Duodenal mucosa (tissue), 2 donors: ENCODE data around the gene AVEN.
"Not testable (repeated sequence)": the region's sequence is repeated elsewhere in the genome, so short reads cannot be mapped to it uniquely, and the experiment has no call there.

ENCODE experiments used
- H3K27ac ChIP-seq: one replicate; pipeline ENCODE4 v1.7.0; 2013; ENCODE audit warnings: low read depth, low read length
- H3K27me3 ChIP-seq, 2 donors: one replicate each; pipeline ENCODE4 v1.7.0; 2013; ENCODE audit warnings: low read length in 2 of 2, control low read depth in 1 of 2; ENCODE audit not compliant: insufficient read depth in 2 of 2, control insufficient read depth in 1 of 2
- H3K36me3 ChIP-seq, 2 donors: one replicate each; pipeline ENCODE4 v1.7.0; 2013; ENCODE audit warnings: low read length in 2 of 2, control low read depth in 1 of 2; ENCODE audit not compliant: insufficient read depth in 2 of 2, control insufficient read depth in 1 of 2
- H3K4me1 ChIP-seq, 2 donors: one replicate each; pipeline ENCODE4 v1.7.0; 2013; ENCODE audit warnings: low read length in 2 of 2, control low read depth in 1 of 2; ENCODE audit not compliant: insufficient read depth in 2 of 2, control insufficient read depth in 1 of 2
- H3K4me3 ChIP-seq, 2 donors: one replicate each; pipeline ENCODE4 v1.7.0; 2013; ENCODE audit warnings: low read length in 2 of 2, low read depth in 1 of 2
- H3K9ac ChIP-seq, 2 donors: one replicate each; pipeline ENCODE4 v1.7.0; 2013; ENCODE audit warnings: low read length in 2 of 2, low read depth in 1 of 2
- H3K9me3 ChIP-seq, 2 donors: one replicate each; pipeline ENCODE4 v1.7.0; 2013; ENCODE audit warnings: low read length in 2 of 2, control low read depth in 1 of 2; ENCODE audit not compliant: control insufficient read depth in 1 of 2

Gene AVEN

DNA sequence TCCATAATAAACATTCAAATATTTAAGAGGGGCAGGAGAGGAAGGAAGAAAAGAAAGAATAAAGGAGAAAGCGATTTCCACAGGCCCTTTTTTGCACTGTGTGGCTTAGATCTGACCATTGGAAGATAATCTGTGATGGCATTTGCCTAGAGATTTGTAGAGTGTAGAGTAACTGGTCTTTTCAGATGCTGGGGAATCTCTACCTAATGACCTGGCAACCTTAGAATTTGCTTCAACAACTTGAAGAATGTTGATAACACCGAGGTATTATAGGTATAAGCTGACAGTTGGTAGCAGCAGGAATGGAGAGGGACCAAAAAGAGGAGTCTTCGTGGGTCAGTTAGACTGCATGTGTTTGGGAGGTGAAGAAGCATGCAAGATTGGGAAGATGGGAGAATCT is 20.9 kb upstream of the AVEN start:
- Histone ChIP-seq H3K36me3 (no peaks in the 10 kb centered on the region), H3K9me3 (no peaks in the 10 kb centered on the region), H3K4me3 (no peak overlapping the region), H3K27me3 (no peaks in the 10 kb centered on the region), H3K9ac (no peak overlapping the region), H3K27ac (no peak overlapping the region), H3K4me1 (no peaks in the 10 kb centered on the region)

DNA sequence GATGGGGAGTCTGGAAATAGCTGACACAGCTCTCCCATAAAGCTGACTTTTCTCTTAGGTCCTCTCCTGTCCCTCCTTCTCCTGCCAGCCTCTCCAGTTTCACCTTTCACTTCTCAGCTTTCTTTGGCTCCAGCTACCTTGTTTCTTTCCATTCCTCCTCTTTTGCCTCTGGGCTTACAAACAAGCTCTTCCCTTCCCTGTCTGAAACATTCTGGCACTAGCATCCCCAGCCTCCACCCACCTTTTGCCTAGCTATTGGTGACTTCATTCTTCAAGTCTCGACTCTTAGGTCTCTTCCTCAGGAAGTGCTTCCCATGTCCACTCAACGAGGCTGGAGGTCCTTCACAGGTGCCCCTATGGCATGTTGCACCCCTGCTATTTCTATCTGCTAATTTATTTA is 20.5 kb upstream of the AVEN start:
- Histone ChIP-seq H3K36me3 (no peaks in the 10 kb centered on the region), H3K4me1 (no peaks in the 10 kb centered on the region), H3K9me3 (no peaks in the 10 kb centered on the region), H3K27ac (no peak overlapping the region), H3K27me3 (no peaks in the 10 kb centered on the region), H3K9ac (no peak overlapping the region), H3K4me3 (no peak overlapping the region)

DNA sequence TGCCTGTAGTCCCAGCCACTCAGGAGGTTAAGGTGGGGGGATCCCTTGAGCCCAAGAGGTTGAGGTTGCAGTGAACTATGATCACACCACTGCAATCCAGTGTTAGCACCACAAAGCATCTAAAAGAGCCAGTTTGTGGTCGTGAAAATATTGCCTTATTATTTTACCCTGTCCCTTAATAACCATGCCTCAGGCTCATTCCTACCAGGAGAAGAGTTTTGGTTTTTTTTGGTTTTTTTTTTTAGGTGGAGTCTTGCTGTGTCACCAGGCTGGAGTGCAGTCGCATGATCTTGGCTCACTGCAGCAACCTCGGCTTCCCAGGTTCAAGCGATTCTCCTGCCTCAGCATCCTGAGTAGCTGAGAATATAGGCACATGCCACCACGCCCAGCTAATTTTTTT is 17.9 kb upstream of the AVEN start:
- no peaks in the 10 kb centered on the region for H3K36me3 ChIP-seq
- H3K27ac ChIP-seq, result no peak overlapping the region
- no peak overlapping the region for H3K4me3 ChIP-seq
- no peaks in the 10 kb centered on the region for H3K27me3 ChIP-seq
- peaks cover 0 to 3% of the 10 kb centered on the region in 2 donors for H3K9me3 ChIP-seq
- no peak overlapping the region for H3K9ac ChIP-seq
- H3K4me1 ChIP-seq, result no peaks in the 10 kb centered on the region

DNA sequence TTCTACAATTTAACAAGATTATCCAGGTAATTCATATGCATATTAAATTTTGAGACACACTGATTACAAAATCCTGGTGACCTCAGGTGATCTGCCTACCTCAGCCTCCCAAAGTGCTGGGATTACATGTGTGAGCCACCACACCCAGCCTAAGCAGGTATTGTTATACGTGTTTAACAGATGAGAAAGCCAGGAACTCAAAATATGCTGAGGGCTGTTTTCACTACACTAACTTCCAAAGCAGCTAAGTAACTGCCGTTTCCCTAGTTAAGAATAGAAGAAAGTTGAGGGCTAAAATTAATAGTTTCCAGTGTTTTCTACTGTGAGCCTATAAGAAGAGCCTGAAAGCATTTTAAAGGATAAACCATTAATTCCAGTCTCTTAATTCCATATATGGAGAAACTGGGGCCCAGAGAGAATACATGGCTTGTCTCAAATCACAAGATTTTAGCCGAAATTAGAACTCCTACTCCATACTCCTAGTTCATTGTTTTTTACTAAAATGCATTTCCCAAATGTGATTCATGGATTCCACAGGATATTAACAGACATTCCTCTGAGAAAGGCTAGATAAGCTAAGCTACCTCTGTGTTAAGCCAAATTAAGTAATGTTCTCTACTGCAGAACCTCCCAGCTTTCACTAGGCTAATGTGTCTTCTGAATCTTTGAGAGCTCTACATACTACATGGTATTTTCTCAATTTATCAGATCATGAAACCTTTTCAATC is 17.0 kb upstream of the AVEN start:
- Histone ChIP-seq H3K4me3 (no peak overlapping the region), H3K27me3 (no peaks in the 10 kb centered on the region), H3K4me1 (no peaks in the 10 kb centered on the region), H3K9ac (no peak overlapping the region), H3K9me3 (peaks cover 0 to 4% of the 10 kb centered on the region in 2 donors), H3K27ac (no peak overlapping the region), H3K36me3 (no peaks in the 10 kb centered on the region)

DNA sequence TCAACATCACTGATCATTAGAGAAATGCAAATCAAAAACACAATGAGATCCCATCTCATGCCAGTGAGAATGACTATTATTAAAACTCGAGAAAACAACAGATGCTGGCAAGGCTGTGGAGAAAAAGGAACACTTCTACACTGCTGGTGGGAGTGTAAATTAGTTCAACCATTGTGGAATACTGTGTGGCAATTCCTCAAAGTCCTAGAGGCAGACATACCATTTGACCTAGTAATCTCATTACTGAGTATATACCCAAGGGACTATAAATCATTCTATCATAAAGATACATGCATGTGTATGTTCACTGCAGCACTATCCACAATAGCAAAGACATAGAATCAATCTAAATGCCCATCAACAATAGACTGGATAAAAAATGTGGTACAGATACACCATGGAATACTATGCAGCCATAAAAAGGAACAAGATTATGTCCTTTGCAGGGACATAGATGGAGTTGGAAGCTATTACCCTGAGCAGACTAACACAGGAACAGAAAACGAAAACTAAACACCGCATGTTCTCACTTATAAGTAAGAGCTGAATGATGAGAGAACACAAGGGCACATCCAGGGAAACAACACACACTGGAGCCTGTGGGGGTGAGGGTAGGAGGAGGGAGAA is 15.2 kb upstream of the AVEN start:
- peaks cover 0 to 14% of the 10 kb centered on the region in 2 donors for H3K9me3 ChIP-seq
- H3K27ac ChIP-seq, result no peak overlapping the region
- no peaks in the 10 kb centered on the region for H3K36me3 ChIP-seq
- H3K9ac ChIP-seq, result no peak overlapping the region
- H3K27me3 ChIP-seq, result no peaks in the 10 kb centered on the region
- H3K4me1 ChIP-seq, result no peaks in the 10 kb centered on the region
- H3K4me3 ChIP-seq, result no peak overlapping the region

DNA sequence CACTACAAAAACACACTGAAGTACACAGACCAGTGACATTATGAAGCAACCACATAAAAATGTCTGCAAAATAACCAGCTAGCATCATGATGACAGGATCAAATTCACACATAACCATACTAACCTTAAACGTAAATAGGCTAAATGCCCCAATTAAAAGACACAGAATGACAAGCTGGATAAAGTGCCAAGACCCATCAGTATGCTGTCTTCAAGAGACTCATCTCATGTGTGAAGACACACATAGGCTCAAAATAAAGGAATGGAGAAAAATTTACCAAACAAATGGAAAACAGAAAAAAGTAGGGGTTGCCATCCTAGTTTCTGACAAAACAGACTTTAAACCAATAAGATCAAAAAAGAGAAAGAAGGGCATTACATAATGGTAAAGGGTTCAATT is 11.4 kb upstream of the AVEN start:
- H3K4me3 ChIP-seq, H3K27ac ChIP-seq, H3K4me1 ChIP-seq, H3K27me3 ChIP-seq, H3K9ac ChIP-seq, H3K36me3 ChIP-seq: not testable (repeated sequence)
- peaks cover 0 to 14% of the 10 kb centered on the region in 2 donors for H3K9me3 ChIP-seq

DNA sequence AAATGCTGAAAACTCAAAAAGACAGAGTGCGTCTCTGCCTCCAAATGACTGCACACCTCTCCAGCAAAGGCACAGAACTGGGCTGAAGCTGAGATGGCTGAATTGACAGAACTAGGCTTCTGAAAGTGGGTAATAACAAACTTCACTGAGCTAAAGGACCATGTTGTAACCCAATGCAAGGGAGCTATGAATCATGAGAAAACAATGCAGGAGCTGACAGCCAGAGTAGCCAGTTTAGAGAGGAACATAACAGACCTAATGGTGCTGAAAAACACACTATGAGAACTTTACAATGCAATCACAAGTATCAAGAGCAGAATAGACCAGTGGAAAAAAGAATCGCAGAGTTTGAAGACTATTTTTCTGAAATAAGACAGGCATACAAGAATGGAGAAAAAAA is 10.1 kb upstream of the AVEN start:
- H3K9me3 ChIP-seq, result peaks cover 0 to 14% of the 10 kb centered on the region in 2 donors
- no peak overlapping the region for H3K27ac ChIP-seq
- H3K9ac ChIP-seq, result no peak overlapping the region
- no peak overlapping the region for H3K4me3 ChIP-seq
- no peaks in the 10 kb centered on the region for H3K4me1 ChIP-seq
- H3K27me3 ChIP-seq, result no peaks in the 10 kb centered on the region
- H3K36me3 ChIP-seq, result no peaks in the 10 kb centered on the region

DNA sequence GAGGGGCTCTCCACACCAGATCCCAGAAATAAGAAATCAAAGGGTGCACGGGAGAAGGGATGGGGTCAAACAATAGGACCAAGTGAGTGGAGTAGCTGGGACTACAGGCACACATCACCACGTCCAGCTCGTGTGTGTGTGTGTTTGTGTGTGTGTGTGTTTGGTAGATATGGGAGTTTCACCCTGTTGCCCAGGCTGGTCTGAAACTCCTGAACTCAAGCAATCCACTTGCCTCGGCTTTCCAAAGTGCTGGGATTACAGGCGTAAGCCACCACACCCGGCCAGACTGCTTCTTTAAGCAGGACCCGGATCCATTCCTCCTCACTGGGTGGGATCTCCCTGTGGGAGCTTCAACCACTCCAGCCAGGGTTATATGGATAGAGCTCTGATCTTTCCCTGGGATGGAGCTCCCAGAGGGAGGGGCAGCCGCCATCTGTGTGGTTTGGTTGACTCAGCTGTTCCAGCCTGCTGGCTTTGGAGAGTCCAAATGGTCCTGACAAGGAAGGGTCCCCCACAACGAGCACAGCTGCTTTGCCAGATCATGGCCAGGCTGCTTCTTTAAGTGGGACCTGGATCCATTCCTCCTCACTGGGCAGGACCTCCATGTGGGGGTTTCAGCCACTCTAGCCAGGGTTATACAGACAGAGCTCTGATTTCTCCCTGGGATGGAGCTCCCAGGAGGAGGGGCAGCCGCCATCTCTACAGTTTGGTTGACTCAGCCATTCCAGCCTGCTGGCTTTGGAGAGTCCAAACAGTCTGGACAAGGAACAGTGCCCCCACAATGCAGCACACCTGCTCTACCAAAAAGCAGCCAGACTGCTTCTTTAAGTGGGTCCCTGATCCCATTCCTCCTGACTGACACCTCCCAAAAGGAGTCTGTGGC is 9.1 kb upstream of the AVEN start:
- H3K27ac ChIP-seq, result no peak overlapping the region
- peaks cover 0 to 14% of the 10 kb centered on the region in 2 donors for H3K9me3 ChIP-seq
- no peak overlapping the region for H3K4me3 ChIP-seq
- no peaks in the 10 kb centered on the region for H3K36me3 ChIP-seq
- no peak overlapping the region for H3K9ac ChIP-seq
- no peaks in the 10 kb centered on the region for H3K27me3 ChIP-seq
- no peaks in the 10 kb centered on the region for H3K4me1 ChIP-seq

DNA sequence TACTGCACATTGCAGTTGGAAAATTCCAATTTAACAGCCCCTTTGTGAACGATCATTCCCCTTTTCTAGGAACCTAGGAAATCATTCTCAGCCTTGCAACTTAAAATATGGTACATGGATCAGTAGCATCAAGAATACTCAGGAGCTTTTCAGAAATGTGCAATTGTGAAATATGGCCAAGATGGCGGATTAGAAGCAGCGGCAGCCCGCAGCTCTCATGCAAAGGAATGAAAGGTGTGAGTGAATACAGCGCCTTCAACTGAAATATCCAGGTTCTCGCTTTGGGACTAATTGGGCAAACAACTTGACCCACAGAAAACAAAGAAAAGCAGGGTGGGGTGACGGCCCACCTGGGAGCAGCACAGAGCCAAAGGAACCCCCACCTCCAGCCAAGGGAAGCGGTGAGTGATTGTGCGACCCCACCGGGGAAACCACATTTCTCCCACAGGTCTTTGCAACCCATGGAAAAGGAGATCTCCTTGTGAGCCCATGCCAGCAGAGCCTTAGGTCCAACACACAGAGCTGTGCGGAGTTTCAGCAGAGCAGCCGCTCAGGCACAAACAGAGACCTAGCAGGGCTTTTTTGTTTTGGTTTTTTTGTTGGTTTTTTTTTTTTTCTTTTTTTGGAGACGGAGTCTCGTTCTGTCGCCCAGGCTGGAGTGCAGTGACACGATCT is 7.6 kb upstream of the AVEN start:
- no peaks in the 10 kb centered on the region for H3K27me3 ChIP-seq
- no peak overlapping the region for H3K9ac ChIP-seq
- H3K27ac ChIP-seq, result no peak overlapping the region
- H3K4me1 ChIP-seq, result no peaks in the 10 kb centered on the region
- no peak overlapping the region for H3K4me3 ChIP-seq
- peaks cover 0 to 12% of the 10 kb centered on the region in 2 donors for H3K9me3 ChIP-seq
- no peaks in the 10 kb centered on the region for H3K36me3 ChIP-seq

DNA sequence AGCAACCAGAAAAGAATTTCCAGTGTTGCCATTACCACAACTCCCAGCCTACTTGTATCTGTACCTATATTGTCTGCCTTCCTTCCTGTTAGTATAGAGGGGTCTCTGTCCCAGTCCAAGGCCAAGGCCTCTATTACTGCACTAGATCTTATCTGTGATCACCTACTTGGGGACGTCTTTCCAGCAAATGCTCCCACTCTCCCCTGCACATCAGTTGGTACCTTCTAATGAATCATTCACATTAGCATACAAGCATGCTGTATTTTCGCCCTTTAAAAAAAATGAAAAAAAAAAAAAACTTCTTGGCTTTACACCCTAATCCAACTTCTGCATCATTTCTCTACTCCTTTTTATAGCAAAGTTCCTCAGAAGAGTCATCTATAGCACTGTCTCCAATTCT is 4.8 kb upstream of the AVEN start:
- no peaks in the 10 kb centered on the region for H3K9me3 ChIP-seq
- no peaks in the 10 kb centered on the region for H3K36me3 ChIP-seq
- peaks cover 7 to 11% of the 10 kb centered on the region in 2 donors for H3K4me1 ChIP-seq
- no peaks in the 10 kb centered on the region for H3K27me3 ChIP-seq
- no peak overlapping the region for H3K9ac ChIP-seq
- H3K4me3 ChIP-seq, result no peak overlapping the region
- H3K27ac ChIP-seq, result no peak overlapping the region
